Stomach (tissue), 4 donors: ENCODE measurements around the gene XXYLT1.

Experiments
- CTCF ChIP-seq, 7 experiments: fragments of 450-650 bp in 4 of 7; fragments of 200-600 bp in 3 of 7; sonication (generic) in 3 of 7; IDR thresholded peaks; one replicate each; pipeline ENCODE4 v1.5.1; 2016 to 2019; ENCODE audit warnings: antibody characterized with exemption in 7 of 7, control low read depth in 2 of 7, mild to moderate bottlenecking in 1 of 7
- EP300 ChIP-seq: sonication (generic); formaldehyde crosslinking; IDR thresholded peaks from one replicate; pipeline ENCODE4 v1.6.1; 2017; ENCODE audit warnings: antibody characterized with exemption

- TF ChIP-seq CTCF (IDR thresholded peaks at IDR 0.05) (no peak), EP300 (no peak)
Measured at GRCh38 chr3:195139876-195140240, 131.1 kb downstream of the XXYLT1 start.
